IMR-90 (cell line): ENCODE data around the gene PDGFA. TPM values are rescaled to one million over a fixed set of nuclear protein-coding genes. Genes with fewer than 3 reads are reported as not detected.

Experiments used
- ATAC-seq: fragments of 200-7000 bp; cut with Tn5 transposase; 2 replicates; pipeline ENCODE4 v1.9.1; 2020; ENCODE audit warnings: low read depth, mild to moderate bottlenecking, moderate library complexity
- BruUV-seq: library from RNA; stranded (reverse); fragments of 400-500 nt; replicated peaks from 2 replicates; lab custom pipeline; 2021; lab: Mats Ljungman, UMichigan
- CTCF ChIA-PET: fragments of 300-600 bp; formaldehyde crosslinking; extraction: SDS; loops from one replicate; lab custom pipeline; 2021; ENCODE audit warnings: antibody characterized with exemption; lab: Yijun Ruan, JAX
- POLR2A ChIA-PET: fragments of 300-600 bp; sonication (Branson Sonifier 250); formaldehyde crosslinking; loops from one replicate; lab custom pipeline; 2022; ENCODE audit warnings: antibody characterized with exemption; ENCODE audit not compliant: unreplicated experiment; lab: Charles Lee
- DNase-seq: peaks from one replicate; pipeline ENCODE4 v3.0.0; 2013
- H2AFZ ChIP-seq: replicated peaks from 2 replicates; pipeline ENCODE3; 2013; ENCODE audit warnings: low read length, mild to moderate bottlenecking; ENCODE audit not compliant: poor library complexity
- H2AK5ac ChIP-seq: 2 replicates; pipeline ENCODE4 v1.6.1; 2013; ENCODE audit warnings: low read depth, low read length, inconsistent platforms
- H2AK9ac ChIP-seq: replicated peaks from 2 replicates; pipeline ENCODE3; 2013; ENCODE audit warnings: mild to moderate bottlenecking, low read depth, low read length, moderate library complexity; ENCODE audit not compliant: poor library complexity
- H2BK120ac ChIP-seq: 2 replicates; pipeline ENCODE4 v1.6.1; 2013; ENCODE audit warnings: low read depth, low read length, inconsistent platforms
- H2BK15ac ChIP-seq: 3 replicates; pipeline ENCODE4 v1.6.1; 2013; ENCODE audit warnings: low read depth, low read length, inconsistent platforms
- H2BK20ac ChIP-seq: 2 replicates; pipeline ENCODE4 v1.6.1; 2013; ENCODE audit warnings: low read depth, mild to moderate bottlenecking, inconsistent platforms, low read length, moderate library complexity
- H2BK5ac ChIP-seq: 2 replicates; pipeline ENCODE4 v1.6.1; 2013; ENCODE audit warnings: mild to moderate bottlenecking, low read depth, low read length, inconsistent platforms; ENCODE audit not compliant: poor library complexity, severe bottlenecking
- H3K14ac ChIP-seq: replicated peaks from 2 replicates; pipeline ENCODE4 v1.6.1; 2013; ENCODE audit warnings: low read depth, low read length, inconsistent platforms
- H3K18ac ChIP-seq: 2 replicates; pipeline ENCODE4 v1.6.1; 2013; ENCODE audit warnings: low read depth, low read length, control low read depth
- H3K23ac ChIP-seq: 2 replicates; pipeline ENCODE4 v1.6.1; 2013; ENCODE audit warnings: low read depth, low read length, inconsistent platforms
- H3K27ac ChIP-seq: 2 replicates; pipeline ENCODE4 v1.5.1; 2013; ENCODE audit warnings: mild to moderate bottlenecking, control low read depth, low read length; ENCODE audit not compliant: insufficient read depth
- H3K27me3 ChIP-seq: 2 replicates; pipeline ENCODE4 v1.6.1; 2013; ENCODE audit warnings: low read length; ENCODE audit not compliant: control insufficient read depth, insufficient read depth
- H3K36me3 ChIP-seq: 2 replicates; pipeline ENCODE4 v1.6.1; 2013; ENCODE audit warnings: low read length, mixed read lengths; ENCODE audit not compliant: control insufficient read depth, insufficient read depth
- H3K4ac ChIP-seq: 2 replicates; pipeline ENCODE4 v1.6.1; 2013; ENCODE audit warnings: low read depth, low read length, inconsistent platforms
- H3K4me1 ChIP-seq: 2 replicates; pipeline ENCODE4 v1.6.1; 2013; ENCODE audit warnings: low read length, mixed read lengths; ENCODE audit not compliant: control insufficient read depth, insufficient read depth
- H3K4me2 ChIP-seq: 2 replicates; pipeline ENCODE4 v1.6.1; 2013; ENCODE audit warnings: low read depth, mild to moderate bottlenecking, control low read depth, low read length, moderate library complexity
- H3K4me3 ChIP-seq: 2 replicates; pipeline ENCODE4 v1.5.1; 2013; ENCODE audit warnings: low read depth, mild to moderate bottlenecking, control low read depth, low read length, moderate library complexity; ENCODE audit not compliant: insufficient read depth
- H3K56ac ChIP-seq: 2 replicates; pipeline ENCODE4 v1.6.1; 2013; ENCODE audit warnings: low read length, inconsistent platforms; ENCODE audit not compliant: insufficient read depth; ENCODE audit errors: extremely low read depth
- H3K79me1 ChIP-seq, 2 experiments: 2 replicates each; pipeline ENCODE4 v1.6.1; 2013; ENCODE audit warnings: low read length in 2 of 2, inconsistent platforms in 1 of 2, low read depth in 1 of 2
- H3K9ac ChIP-seq: 2 replicates; pipeline ENCODE4 v1.6.1; 2013; ENCODE audit warnings: low read depth, low read length, control low read depth
- H3K9me1 ChIP-seq: 2 replicates; pipeline ENCODE4 v1.6.1; 2013; ENCODE audit warnings: low read length, inconsistent platforms; ENCODE audit not compliant: insufficient read depth
- H3K9me3 ChIP-seq: 2 replicates; pipeline ENCODE4 v1.6.1; 2013; ENCODE audit warnings: low read length; ENCODE audit not compliant: control insufficient read depth, insufficient read depth
- H4K20me1 ChIP-seq: 2 replicates; pipeline ENCODE4 v1.6.1; 2013; ENCODE audit warnings: low read length, inconsistent platforms; ENCODE audit not compliant: insufficient read depth
- H4K5ac ChIP-seq: 2 replicates; pipeline ENCODE4 v1.6.1; 2013; ENCODE audit warnings: mild to moderate bottlenecking, low read depth, low read length, control low read depth
- H4K8ac ChIP-seq, 2 experiments: 2 replicates each; pipeline ENCODE4 v1.6.1; 2013; ENCODE audit warnings: low read depth in 2 of 2, low read length in 2 of 2, control low read depth in 1 of 2, inconsistent platforms in 1 of 2
- H4K91ac ChIP-seq: 2 replicates; pipeline ENCODE4 v1.6.1; 2013; ENCODE audit warnings: low read depth, low read length, inconsistent platforms; ENCODE audit not compliant: insufficient read depth
- BHLHE40 ChIP-seq: fragments of 150-350 bp; IDR thresholded peaks from 2 replicates; pipeline ENCODE4 v1.6.1; 2016; ENCODE audit warnings: mild to moderate bottlenecking, low read depth, low read length
- CEBPB ChIP-seq: IDR thresholded peaks from 2 replicates; pipeline ENCODE4 v1.6.1; 2012; ENCODE audit warnings: low read depth, low read length, improper control_type of control experiment
- CTCF ChIP-seq: conservative IDR thresholded peaks from 2 replicates; pipeline ENCODE4 v1.5.1; 2012; ENCODE audit warnings: mild to moderate bottlenecking, low read depth, low read length, improper control_type of control experiment
- ELK1 ChIP-seq: fragments of 150-350 bp; IDR thresholded peaks from 2 replicates; pipeline ENCODE4 v1.6.1; 2016; ENCODE audit warnings: low read depth, mild to moderate bottlenecking, low read length, moderate library complexity, borderline replicate concordance
- FOS ChIP-seq: fragments of 150-350 bp; IDR thresholded peaks from 2 replicates; pipeline ENCODE4 v1.6.1; 2016; ENCODE audit warnings: low read depth, low read length
- MAFK ChIP-seq: IDR thresholded peaks from 2 replicates; pipeline ENCODE4 v1.6.1; 2012; ENCODE audit warnings: low read depth, low read length, improper control_type of control experiment
- MAZ ChIP-seq: IDR thresholded peaks from 2 replicates; pipeline ENCODE4 v1.6.1; 2012; ENCODE audit warnings: low read depth, mild to moderate bottlenecking, low read length, improper control_type of control experiment, moderate library complexity, borderline replicate concordance
- MXI1 ChIP-seq: IDR thresholded peaks from 2 replicates; pipeline ENCODE4 v1.6.1; 2012; ENCODE audit warnings: low read depth, mild to moderate bottlenecking, low read length, moderate library complexity, borderline replicate concordance
- NFE2L2 ChIP-seq: fragments of 150-350 bp; IDR thresholded peaks from 2 replicates; pipeline ENCODE4 v1.6.1; 2016; ENCODE audit warnings: low read depth, mild to moderate bottlenecking, low read length
- POLR2A ChIP-seq: IDR thresholded peaks from 2 replicates; pipeline ENCODE4 v1.6.1; 2012; ENCODE audit warnings: mild to moderate bottlenecking, low read depth, low read length
- RAD21 ChIP-seq: IDR thresholded peaks from 2 replicates; pipeline ENCODE4 v1.6.1; 2012; ENCODE audit warnings: low read length, improper control_type of control experiment
- RFX5 ChIP-seq: IDR thresholded peaks from 2 replicates; pipeline ENCODE4 v1.8.0; 2012; ENCODE audit warnings: low read depth, mild to moderate bottlenecking, low read length, moderate library complexity
- WGBS, 2 experiments: methylation state at CpG; one replicate each; pipeline versions ENCODE4 v1.1.5 to v1.1.7; 2013; ENCODE audit warnings: missing lambda C conversion rate in 2 of 2; ENCODE audit not compliant: insufficient read length in 1 of 2; ENCODE audit errors: extremely low coverage in 2 of 2; 5-methylcytosine and 5-hydroxymethylcytosine counted together
- dilution Hi-C: fragments of 300-500 bp; cut with HindIII; formaldehyde crosslinking; loops from one replicate; pipeline ENCODE4 v1.14.3; 2018; ENCODE audit warnings: low sequenced_read_pairs; ENCODE audit not compliant: unreplicated experiment
- in situ Hi-C: fragments of 300-500 bp; cut with MboI; formaldehyde crosslinking; loops from 3 replicates; pipeline ENCODE4 v1.14.3; 2019; ENCODE audit warnings: low sequenced_read_pairs, inconsistent platforms, mixed read lengths
- intact Hi-C: fragments of 100-400 bp; cut with micrococcal nuclease; formaldehyde crosslinking; loops from 2 replicates; pipeline ENCODE4 v1.10.0; 2022
- polyA plus RNA-seq, 3 experiments: library from polyadenylated mRNA; depleted of rRNA; stranded (reverse); fragments of >200 nt; gene quantifications; 2 replicates each; pipeline ENCODE4 v1.2.3, GENCODE V29; 2012; ENCODE audit warnings: low replicate concordance in 1 of 3
- total RNA-seq: library from RNA; depleted of rRNA; stranded (reverse); fragments of >200 nt; gene quantifications from 2 replicates; pipeline ENCODE4 v1.2.3, GENCODE V29; 2012

PDGFA gene
- total and polyA plus RNA-seq, 2 of the 4 experiments (the other 2 are of a cell fraction): 3.3 to 3.8 TPM

GRCh38 chr7:476736-477360, 42.8 kb downstream of the PDGFA start:
- H3K9me3 ChIP-seq: peaks cover 5% of the 10 kb centered on the region
- no peak overlapping the region for H3K23ac ChIP-seq
- DNase-seq (no peak), ATAC-seq (no peak)
- no peak overlapping the region for H3K56ac ChIP-seq
- H3K79me1 ChIP-seq: no peaks in the 10 kb centered on the region
- no peak overlapping the region for H3K4me3 ChIP-seq
- ChIA-PET CTCF (no interaction called here), POLR2A (no interaction called here)
- no peak for TF ChIP-seq MXI1
- no peak for TF ChIP-seq FOS
- no peak for TF ChIP-seq CEBPB
- no peak for TF ChIP-seq RFX5
- TF ChIP-seq ELK1: no peak
- no peak for TF ChIP-seq RAD21
- TF ChIP-seq MAZ: no peak
- TF ChIP-seq BHLHE40: no peak
- no peak for TF ChIP-seq MAFK
- TF ChIP-seq NFE2L2: no peak
- no peak for TF ChIP-seq POLR2A
- no peak for TF ChIP-seq CTCF
- no peak overlapping the region for H4K5ac ChIP-seq
- peaks cover 9% of the 10 kb centered on the region for H3K4me1 ChIP-seq
- H3K27ac ChIP-seq: no peak overlapping the region
- peaks cover 24% of the 10 kb centered on the region for H3K27me3 ChIP-seq
- H2BK120ac ChIP-seq: no peak overlapping the region
- intact Hi-C loops: no loop called here
- dilution Hi-C loops: no loop called here
- no peaks in the 10 kb centered on the region for H3K36me3 ChIP-seq
- H2BK15ac ChIP-seq: no peak overlapping the region
- 0 out of 2 replicates have a peak, but pooled peaks cover 5% of the 10 kb centered on the region for H3K9me1 ChIP-seq
- H3K14ac ChIP-seq: no peak overlapping the region
- in situ Hi-C loops: no loop called here
- H3K4ac ChIP-seq: no peak overlapping the region
- H2BK20ac ChIP-seq: no peak overlapping the region
- no peak overlapping the region for H2AK5ac ChIP-seq
- no peaks in the 10 kb centered on the region for H4K20me1 ChIP-seq
- no peak overlapping the region for H2AK9ac ChIP-seq
- H4K91ac ChIP-seq: no peak overlapping the region
- no peak overlapping the region for H2AFZ ChIP-seq
- no peak overlapping the region for H3K9ac ChIP-seq
- no TSS peak for BruUV-seq
- H2BK5ac ChIP-seq: no peak overlapping the region
- 89% methylated on average over 20 of the region's 33 CpGs; no CpG with 5 or more reads in 1 of the 2 experiments for WGBS, 2 experiments
- H4K8ac ChIP-seq: no peak overlapping the region
- H3K4me2 ChIP-seq: no peak overlapping the region
- H3K18ac ChIP-seq: no peak overlapping the region
